ENCODE data around the gene PRRT1B. TPM values are rescaled to one million over a fixed set of nuclear protein-coding genes. Genes with fewer than 3 reads are reported as not detected.

The PRRT1B gene
- total and polyA plus RNA-seq, 4 donors = 0.19 to 1.1 (median 0.28) TPM; not detected in 1

DNA sequence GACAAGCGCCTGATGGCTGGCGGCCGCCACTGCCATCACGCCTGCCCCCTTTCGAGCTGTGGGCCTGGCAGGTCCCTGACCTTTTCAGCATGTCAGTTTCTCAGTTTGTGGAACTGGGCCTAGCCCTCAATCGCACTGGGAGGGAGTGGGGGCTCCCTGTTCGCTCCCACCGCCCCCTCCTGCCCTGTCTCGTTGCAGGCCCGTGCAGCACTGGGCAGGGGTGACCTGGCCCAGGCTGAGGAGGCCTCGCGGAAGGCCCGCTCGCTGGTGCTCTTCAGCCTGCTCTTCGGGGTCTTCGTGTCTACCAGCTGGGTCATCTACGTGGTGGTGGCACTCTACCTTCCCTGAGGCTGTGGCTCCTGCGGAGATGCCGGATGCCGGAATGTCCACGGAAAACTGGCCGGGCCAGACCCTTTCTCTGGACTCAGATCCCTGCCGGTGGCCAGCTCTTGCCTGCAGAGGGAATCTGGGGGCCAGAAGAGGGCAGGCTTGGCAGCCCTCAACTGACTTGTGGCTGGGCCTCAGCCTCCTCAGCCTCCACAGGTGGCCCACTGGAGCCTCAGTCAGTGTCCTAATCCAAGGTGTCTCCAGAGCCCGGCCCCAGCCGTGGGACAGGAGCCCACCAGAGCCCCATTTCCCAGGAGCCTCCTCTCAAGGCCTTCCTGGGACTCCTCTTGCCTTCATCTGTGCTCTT lies 12.7 kb downstream of the PRRT1B start:
- Histone ChIP-seq H3K27ac (ENCODE audit: low read depth, low read length) (no peak overlapping the region), H3K4me1 (ENCODE audit: control insufficient read depth, insufficient read depth, low read length) (no peaks in the 10 kb centered on the region), H3K36me3 (ENCODE audit: control insufficient read depth, insufficient read depth, low read length) (peaks cover 15% of the 10 kb centered on the region), H3K9me3 (ENCODE audit: control insufficient read depth, insufficient read depth, low read length) (no peaks in the 10 kb centered on the region), H3K27me3 (ENCODE audit: control insufficient read depth, insufficient read depth, low read length) (peaks cover 24% of the 10 kb centered on the region), H3K4me3 (ENCODE audit: low read depth, low read length) (no peak overlapping the region)
- WGBS (ENCODE audit: insufficient coverage) = 92% methylated on average over 25 of the region's 25 CpGs
- no peak for DNase-seq (ENCODE audit: low read depth in 4 of 6, low spot score in 6 of 6)

DNA sequence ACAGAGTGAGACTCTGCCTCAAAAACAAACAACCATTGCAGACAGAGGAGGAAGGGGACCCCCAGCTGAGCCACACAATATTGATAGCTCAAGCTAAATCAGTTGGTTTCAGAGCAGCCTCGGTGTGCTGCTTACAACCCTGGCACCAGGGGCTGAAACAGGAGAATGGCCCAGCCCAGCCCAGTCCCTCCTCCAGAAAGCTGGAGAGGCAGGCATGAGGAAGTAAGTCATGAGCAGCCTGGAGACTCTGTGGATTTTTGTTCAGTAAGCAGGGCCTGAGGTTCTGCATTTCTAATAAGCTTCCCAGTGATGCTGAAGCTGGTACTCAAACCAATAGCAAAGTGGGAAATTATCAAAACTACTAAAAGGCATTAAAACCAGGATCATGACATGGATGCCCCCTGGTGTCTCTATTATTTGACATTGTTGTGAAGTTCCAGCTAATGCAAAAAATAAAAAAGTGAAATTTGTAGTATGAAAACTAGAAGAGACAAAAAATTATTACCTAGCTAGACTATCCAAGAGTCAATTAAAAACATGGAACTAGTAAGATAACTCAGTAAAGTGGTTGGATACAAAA lies 14.2 kb downstream of the PRRT1B start:
- H3K27me3 ChIP-seq (ENCODE audit: control insufficient read depth, insufficient read depth, low read length) = peaks cover 15% of the 10 kb centered on the region
- no peak overlapping the region for H3K27ac ChIP-seq (ENCODE audit: low read depth, low read length)
- H3K4me3 ChIP-seq (ENCODE audit: low read depth, low read length) = no peak overlapping the region
- peaks cover 15% of the 10 kb centered on the region for H3K36me3 ChIP-seq (ENCODE audit: control insufficient read depth, insufficient read depth, low read length)
- no peak for DNase-seq (ENCODE audit: low read depth in 4 of 6, low spot score in 6 of 6)
- 20% methylated on average over 1 of the region's 1 CpG for WGBS (ENCODE audit: insufficient coverage)
- no peaks in the 10 kb centered on the region for H3K9me3 ChIP-seq (ENCODE audit: control insufficient read depth, insufficient read depth, low read length)
- H3K4me1 ChIP-seq (ENCODE audit: control insufficient read depth, insufficient read depth, low read length) = no peaks in the 10 kb centered on the region

GRCh38 chr9:131562032-131562959 lies 17.0 kb downstream of the PRRT1B start:
- H3K9me3 ChIP-seq (ENCODE audit: control insufficient read depth, insufficient read depth, low read length) = no peaks in the 10 kb centered on the region
- 88% methylated on average over 4 of the region's 9 CpGs for WGBS (ENCODE audit: insufficient coverage)

GRCh38 chr9:131565369-131565768 lies 20.0 kb downstream of the PRRT1B start:
- no peak for DNase-seq (ENCODE audit: low read depth in 4 of 6, low spot score in 6 of 6)
- Histone ChIP-seq H3K36me3 (ENCODE audit: control insufficient read depth, insufficient read depth, low read length) (peaks cover 8% of the 10 kb centered on the region), H3K9me3 (ENCODE audit: control insufficient read depth, insufficient read depth, low read length) (no peaks in the 10 kb centered on the region), H3K4me1 (ENCODE audit: control insufficient read depth, insufficient read depth, low read length) (no peaks in the 10 kb centered on the region), H3K27me3 (ENCODE audit: control insufficient read depth, insufficient read depth, low read length) (no peaks in the 10 kb centered on the region), H3K4me3 (ENCODE audit: low read depth, low read length) (no peak overlapping the region), H3K27ac (ENCODE audit: low read depth, low read length) (no peak overlapping the region)
- no CpG with 5 or more reads among the region's 5 CpGs for WGBS (ENCODE audit: insufficient coverage)

More at GRCh38 chr9:131562032-131562959, 17.0 kb downstream of the PRRT1B start:
- DNase-seq (ENCODE audit: low read depth in 4 of 6, low spot score in 6 of 6) = no peak
- Histone ChIP-seq H3K4me1 (ENCODE audit: control insufficient read depth, insufficient read depth, low read length) (no peaks in the 10 kb centered on the region), H3K4me3 (ENCODE audit: low read depth, low read length) (no peak overlapping the region), H3K36me3 (ENCODE audit: control insufficient read depth, insufficient read depth, low read length) (peaks cover 11% of the 10 kb centered on the region), H3K27ac (ENCODE audit: low read depth, low read length) (no peak overlapping the region), H3K27me3 (ENCODE audit: control insufficient read depth, insufficient read depth, low read length) (no peaks in the 10 kb centered on the region)

DNA sequence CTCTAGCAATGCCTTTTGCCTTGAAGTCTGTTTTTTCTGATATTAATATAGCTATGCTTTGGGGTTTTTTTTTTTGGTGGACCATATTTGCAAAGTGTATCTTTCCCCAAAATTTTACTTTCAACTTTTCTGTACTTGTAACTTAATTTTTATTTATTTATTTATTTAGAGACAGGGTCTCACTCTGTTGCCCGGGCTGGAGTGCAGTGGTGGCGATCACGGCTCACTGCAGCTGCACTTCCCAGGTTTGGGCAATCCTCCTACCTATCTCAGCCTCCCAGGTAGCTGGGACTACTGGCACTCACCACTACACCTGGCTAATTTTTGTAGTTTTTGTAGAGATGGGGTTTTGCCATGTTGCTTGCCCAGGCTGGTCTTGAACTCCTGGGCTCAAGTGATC lies 20.8 kb downstream of the PRRT1B start:
- no peaks in the 10 kb centered on the region for H3K9me3 ChIP-seq (ENCODE audit: control insufficient read depth, insufficient read depth, low read length)
- no peaks in the 10 kb centered on the region for H3K27me3 ChIP-seq (ENCODE audit: control insufficient read depth, insufficient read depth, low read length)
- DNase-seq (ENCODE audit: low read depth in 4 of 6, low spot score in 6 of 6) = no peak
- peaks cover 12% of the 10 kb centered on the region for H3K36me3 ChIP-seq (ENCODE audit: control insufficient read depth, insufficient read depth, low read length)
- H3K4me3 ChIP-seq (ENCODE audit: low read depth, low read length) = no peak overlapping the region
- H3K27ac ChIP-seq (ENCODE audit: low read depth, low read length) = no peak overlapping the region
- no CpG with 5 or more reads among the region's 3 CpGs for WGBS (ENCODE audit: insufficient coverage)
- H3K4me1 ChIP-seq (ENCODE audit: control insufficient read depth, insufficient read depth, low read length) = no peaks in the 10 kb centered on the region

DNA sequence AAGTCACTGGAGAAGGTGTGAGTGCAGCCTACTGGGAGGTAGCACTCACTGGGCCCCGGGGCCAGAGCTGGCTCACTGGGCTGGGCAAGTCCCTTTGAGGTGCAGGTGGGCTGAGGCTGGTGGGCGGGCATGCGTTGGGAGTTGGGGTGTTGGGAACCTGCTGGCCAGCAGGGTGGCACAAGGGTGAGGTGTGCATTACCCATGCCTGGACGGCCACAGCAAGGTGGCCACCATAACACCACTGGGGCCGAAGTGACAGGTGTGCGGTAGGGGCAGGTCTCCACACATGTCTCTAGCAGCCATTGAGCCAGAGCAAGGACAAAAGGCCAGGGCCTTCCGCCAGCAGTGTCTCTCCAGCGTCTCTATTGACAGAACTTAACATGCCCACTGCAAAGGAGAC lies 22.6 kb downstream of the PRRT1B start:
- Histone ChIP-seq H3K36me3 (ENCODE audit: control insufficient read depth, insufficient read depth, low read length) (peaks cover 21% of the 10 kb centered on the region), H3K27me3 (ENCODE audit: control insufficient read depth, insufficient read depth, low read length) (no peaks in the 10 kb centered on the region), H3K4me1 (ENCODE audit: control insufficient read depth, insufficient read depth, low read length) (no peaks in the 10 kb centered on the region), H3K27ac (ENCODE audit: low read depth, low read length) (no peak overlapping the region), H3K9me3 (ENCODE audit: control insufficient read depth, insufficient read depth, low read length) (no peaks in the 10 kb centered on the region), H3K4me3 (ENCODE audit: low read depth, low read length) (no peak overlapping the region)
- no peak for DNase-seq (ENCODE audit: low read depth in 4 of 6, low spot score in 6 of 6)
- WGBS (ENCODE audit: insufficient coverage) = 95% methylated on average over 8 of the region's 8 CpGs

DNA sequence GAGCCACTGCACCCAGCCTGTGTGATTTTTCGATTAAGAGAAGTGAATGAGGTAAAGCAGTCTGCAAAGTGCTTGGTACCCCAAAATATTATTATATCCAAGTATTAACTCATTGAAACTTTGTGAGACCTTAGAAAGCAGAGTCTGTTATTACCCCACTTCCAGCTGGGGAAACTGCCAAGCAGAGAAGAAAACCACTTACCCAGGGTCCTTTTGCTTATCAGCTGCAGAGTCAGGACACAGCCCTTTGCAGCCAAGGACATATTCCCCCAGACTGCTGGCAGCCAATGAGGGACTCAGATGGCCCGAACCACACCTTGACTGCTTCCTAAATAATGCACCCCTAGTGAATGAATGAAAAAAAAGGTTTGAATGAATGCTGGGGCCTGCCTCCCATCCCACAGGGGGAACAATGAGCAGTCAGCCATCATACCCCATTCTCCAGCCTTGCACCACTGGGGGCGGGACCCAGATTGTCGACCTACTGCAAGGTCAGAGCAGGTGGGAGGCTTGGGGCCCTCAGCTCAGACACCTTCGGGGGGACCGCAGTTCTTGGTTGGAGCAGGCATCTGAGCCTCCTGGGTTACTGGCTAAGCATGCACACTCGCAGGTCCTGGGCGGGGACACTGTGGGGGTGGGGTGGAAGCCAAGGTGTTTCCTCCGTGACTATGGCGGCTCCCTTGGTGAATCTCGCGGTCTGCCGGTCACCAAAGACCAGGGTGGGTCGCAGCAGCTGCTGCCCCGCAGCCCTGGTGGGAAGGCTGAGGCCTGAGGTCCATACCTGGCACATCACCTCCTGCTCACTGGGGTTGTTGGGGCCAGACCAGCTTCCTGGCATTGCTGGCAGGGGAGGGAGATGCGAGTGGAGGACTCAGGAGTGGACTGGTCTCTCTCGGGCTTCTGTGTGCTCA lies 29.7 kb downstream of the PRRT1B start:
- H3K4me3 ChIP-seq (ENCODE audit: low read depth, low read length) = no peak overlapping the region
- peaks cover 22% of the 10 kb centered on the region for H3K4me1 ChIP-seq (ENCODE audit: control insufficient read depth, insufficient read depth, low read length)
- 93% methylated on average over 13 of the region's 17 CpGs for WGBS (ENCODE audit: insufficient coverage)
- no peaks in the 10 kb centered on the region for H3K27me3 ChIP-seq (ENCODE audit: control insufficient read depth, insufficient read depth, low read length)
- H3K9me3 ChIP-seq (ENCODE audit: control insufficient read depth, insufficient read depth, low read length) = no peaks in the 10 kb centered on the region
- H3K27ac ChIP-seq (ENCODE audit: low read depth, low read length) = no peak overlapping the region
- peaks cover 71% of the 10 kb centered on the region for H3K36me3 ChIP-seq (ENCODE audit: control insufficient read depth, insufficient read depth, low read length)
- no peak for DNase-seq (ENCODE audit: low read depth in 4 of 6, low spot score in 6 of 6)

GRCh38 chr9:131575946-131576853 lies 30.9 kb downstream of the PRRT1B start:
- no peak overlapping the region for H3K4me3 ChIP-seq (ENCODE audit: low read depth, low read length)
- no peaks in the 10 kb centered on the region for H3K27me3 ChIP-seq (ENCODE audit: control insufficient read depth, insufficient read depth, low read length)
- peaks cover 30% of the 10 kb centered on the region for H3K4me1 ChIP-seq (ENCODE audit: control insufficient read depth, insufficient read depth, low read length)
- no peaks in the 10 kb centered on the region for H3K9me3 ChIP-seq (ENCODE audit: control insufficient read depth, insufficient read depth, low read length)
- no peak overlapping the region for H3K27ac ChIP-seq (ENCODE audit: low read depth, low read length)
- DNase-seq (ENCODE audit: low read depth in 4 of 6, low spot score in 6 of 6) = no peak
- 92% methylated on average over 21 of the region's 23 CpGs for WGBS (ENCODE audit: insufficient coverage)
- peaks cover 77% of the 10 kb centered on the region for H3K36me3 ChIP-seq (ENCODE audit: control insufficient read depth, insufficient read depth, low read length)
